22Rv1 (cell line): ENCODE measurements around the gene SMYD3.

Source experiments
- H3K27ac ChIP-seq: fragments of 450-650 bp; 2 replicates; pipeline ENCODE4 v1.5.1; 2017
- ZFX ChIP-seq: fragments of 450-650 bp; IDR thresholded peaks from 2 replicates; pipeline ENCODE4 v1.6.1; 2017; ENCODE audit warnings: antibody characterized with exemption, borderline replicate concordance
- TF ChIP-seq, protein P1 (sequence below): fragments of 450-650 bp; IDR thresholded peaks from 2 replicates; pipeline ENCODE4 v1.5.1; 2017; ENCODE audit warnings: mild to moderate bottlenecking

The SMYD3 gene

GRCh38 chr1:246063013-246063616, 444.0 kb downstream of the SMYD3 start:
- H3K27ac ChIP-seq = no peak overlapping the region
- TF ChIP-seq, protein P1, sequence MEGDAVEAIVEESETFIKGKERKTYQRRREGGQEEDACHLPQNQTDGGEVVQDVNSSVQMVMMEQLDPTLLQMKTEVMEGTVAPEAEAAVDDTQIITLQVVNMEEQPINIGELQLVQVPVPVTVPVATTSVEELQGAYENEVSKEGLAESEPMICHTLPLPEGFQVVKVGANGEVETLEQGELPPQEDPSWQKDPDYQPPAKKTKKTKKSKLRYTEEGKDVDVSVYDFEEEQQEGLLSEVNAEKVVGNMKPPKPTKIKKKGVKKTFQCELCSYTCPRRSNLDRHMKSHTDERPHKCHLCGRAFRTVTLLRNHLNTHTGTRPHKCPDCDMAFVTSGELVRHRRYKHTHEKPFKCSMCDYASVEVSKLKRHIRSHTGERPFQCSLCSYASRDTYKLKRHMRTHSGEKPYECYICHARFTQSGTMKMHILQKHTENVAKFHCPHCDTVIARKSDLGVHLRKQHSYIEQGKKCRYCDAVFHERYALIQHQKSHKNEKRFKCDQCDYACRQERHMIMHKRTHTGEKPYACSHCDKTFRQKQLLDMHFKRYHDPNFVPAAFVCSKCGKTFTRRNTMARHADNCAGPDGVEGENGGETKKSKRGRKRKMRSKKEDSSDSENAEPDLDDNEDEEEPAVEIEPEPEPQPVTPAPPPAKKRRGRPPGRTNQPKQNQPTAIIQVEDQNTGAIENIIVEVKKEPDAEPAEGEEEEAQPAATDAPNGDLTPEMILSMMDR = no peak
- no peak for TF ChIP-seq ZFX

DNA sequence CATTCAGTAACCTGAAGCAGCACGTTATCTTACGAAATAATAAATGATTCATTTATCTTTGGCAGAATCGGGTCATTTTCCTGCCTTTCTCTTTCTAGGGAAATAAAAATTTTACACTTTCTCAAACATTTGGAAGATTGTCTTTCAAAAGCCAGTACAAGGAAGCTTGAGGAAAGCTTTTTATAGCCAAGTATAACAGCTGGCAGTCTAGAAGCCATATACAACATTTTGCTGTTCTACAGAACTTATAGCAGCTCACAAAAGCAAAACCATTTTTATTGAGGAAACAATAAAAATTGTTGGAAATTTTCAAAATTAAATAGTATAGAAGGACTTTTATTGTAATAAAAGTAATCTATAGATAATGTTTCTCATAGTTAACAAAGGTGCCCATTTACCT, 448.6 kb downstream of the SMYD3 start:
- no peak overlapping the region for H3K27ac ChIP-seq
- TF ChIP-seq, protein P1 = no peak
- no peak for TF ChIP-seq ZFX

- no peak for TF ChIP-seq ZFX
- TF ChIP-seq, protein P1 = no peak
- H3K27ac ChIP-seq = no peak overlapping the region
These were observed 454.5 kb downstream of the SMYD3 start for GRCh38 chr1:246052603-246053002.

GRCh38 chr1:246051909-246052518, 455.1 kb downstream of the SMYD3 start:
- TF ChIP-seq ZFX = no peak
- TF ChIP-seq, protein P1 = no peak
- no peak overlapping the region for H3K27ac ChIP-seq

DNA sequence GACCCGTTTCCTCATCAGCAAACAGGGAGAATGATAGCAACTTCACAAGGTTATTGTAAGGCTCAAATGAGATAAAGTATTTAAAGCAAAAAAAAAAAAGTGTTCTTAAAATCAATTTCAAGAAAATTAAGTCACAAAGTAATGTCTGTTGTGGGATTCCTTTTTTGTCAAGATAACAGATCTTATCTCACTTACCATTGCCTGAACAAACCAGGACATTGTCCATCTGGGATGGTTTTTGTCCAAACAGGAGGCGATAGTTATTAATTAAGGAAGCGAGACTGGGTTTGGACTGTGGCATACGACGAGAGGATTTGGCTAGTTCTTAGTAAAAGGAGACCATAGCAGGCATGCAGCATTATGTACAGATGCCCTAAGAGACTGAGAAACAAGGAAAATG, 458.4 kb downstream of the SMYD3 start:
- H3K27ac ChIP-seq = no peak overlapping the region
- TF ChIP-seq, protein P1 = no peak
- no peak for TF ChIP-seq ZFX

DNA sequence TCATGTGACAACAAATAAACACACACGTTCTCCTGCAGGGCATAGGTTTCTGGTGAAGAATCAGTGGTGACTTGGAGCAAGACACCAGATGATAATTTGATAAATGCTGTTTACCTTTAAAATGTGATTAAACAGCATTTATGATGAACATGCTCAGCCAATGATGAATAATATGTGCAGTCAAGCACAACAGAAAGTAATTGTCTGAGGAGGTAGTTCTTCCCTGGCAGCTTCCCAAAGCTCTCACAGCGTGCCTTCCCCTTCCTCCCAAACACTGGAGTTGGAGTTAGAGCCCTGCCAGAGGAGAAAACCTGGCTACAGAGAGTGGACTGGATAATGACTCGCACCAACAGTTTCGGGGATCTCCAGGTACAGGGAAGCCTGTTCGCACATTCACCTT, 463.5 kb downstream of the SMYD3 start:
- TF ChIP-seq, protein P1 = no peak
- TF ChIP-seq ZFX = no peak
- no peak overlapping the region for H3K27ac ChIP-seq

GRCh38 chr1:246041360-246041759, 465.7 kb downstream of the SMYD3 start:
- TF ChIP-seq ZFX = no peak
- TF ChIP-seq, protein P1 = no peak
- no peak overlapping the region for H3K27ac ChIP-seq
